Tibial artery (tissue), 4 donors: Measurements from ENCODE around the gene PPP1R12C.
"Not testable (repeated sequence)": the region's sequence is repeated elsewhere in the genome, so short reads cannot be mapped to it uniquely, and the experiment has no call there.

Source experiments
- DNase-seq, 2 donors: peaks; one replicate each; pipeline ENCODE4 v3.0.0-alpha.2; 2019
- H3K27ac ChIP-seq, 2 donors: fragments of 200-600 bp; sonication (generic) in 1 of 2; 1 replicate in 1 of 2; 2 replicates in 1 of 2; pipeline ENCODE4 v1.5.1; 2018 to 2019; ENCODE audit warnings: mild to moderate bottlenecking in 1 of 2
- H3K27me3 ChIP-seq, 2 donors: fragments of 200-600 bp; sonication (generic) in 1 of 2; one replicate each; pipeline versions ENCODE4 v1.5.1 to v1.6.0; 2016 to 2019
- H3K36me3 ChIP-seq, 3 donors: fragments of 200-600 bp; sonication (generic) in 2 of 3; one replicate each; pipeline ENCODE4 v1.5.1; 2016 to 2019; ENCODE audit warnings: mild to moderate bottlenecking in 2 of 3
- H3K4me1 ChIP-seq, 4 donors: fragments of 200-600 bp; sonication (generic) in 2 of 4; 1 replicate in 3 of 4; 2 replicates in 1 of 4; pipeline ENCODE4 v1.5.1; 2016 to 2019
- H3K4me3 ChIP-seq, 2 donors: fragments of 200-600 bp; sonication (generic) in 1 of 2; 1 replicate in 1 of 2; 2 replicates in 1 of 2; pipeline ENCODE4 v1.5.1; 2018 to 2019; ENCODE audit warnings: mild to moderate bottlenecking in 2 of 2
- H3K9me3 ChIP-seq, 3 donors: fragments of 200-600 bp; sonication (generic) in 1 of 3; one replicate each; pipeline ENCODE4 v1.5.1; 2016 to 2019
- CTCF ChIP-seq, 2 experiments: fragments of 200-600 bp in 1 of 2; fragments of 450-650 bp in 1 of 2; IDR thresholded peaks; one replicate each; pipeline ENCODE4 v1.5.1; 2017 to 2019; ENCODE audit warnings: antibody characterized with exemption in 2 of 2, mild to moderate bottlenecking in 1 of 2, moderate library complexity in 1 of 2
- intact Hi-C: fragments of 100-400 bp; cut with DNase I; formaldehyde crosslinking; loops from one replicate; pipeline ENCODE4 v1.15.0; 2023; ENCODE audit warnings: low total_unique reads

Gene PPP1R12C

GRCh38 chr19:55156202-55157063, 39.0 kb upstream of the PPP1R12C start:
- H3K27me3 ChIP-seq, result peaks cover 0 to 81% of the 10 kb centered on the region in 2 donors
- no peak for DNase-seq
- no peak overlapping the region for H3K4me3 ChIP-seq
- H3K36me3 ChIP-seq, result no peaks in the 10 kb centered on the region
- no peaks in the 10 kb centered on the region for H3K9me3 ChIP-seq
- no peak overlapping the region for H3K27ac ChIP-seq
- no peak for TF ChIP-seq CTCF (IDR thresholded peaks at IDR 0.05)
- peaks cover 0 to 13% (median 3%) of the 10 kb centered on the region in 4 donors for H3K4me1 ChIP-seq
- intact Hi-C loops, result no loop called here

- H3K4me3 ChIP-seq, H3K36me3 ChIP-seq, H3K27ac ChIP-seq, DNase-seq, intact Hi-C loops, H3K9me3 ChIP-seq: not testable (repeated sequence)
- peaks cover 0 to 80% of the 10 kb centered on the region in 2 donors for H3K27me3 ChIP-seq
- H3K4me1 ChIP-seq, result peaks cover 0 to 13% (median 3%) of the 10 kb centered on the region in 4 donors
These were observed 38.3 kb upstream of the PPP1R12C start for GRCh38 chr19:55155784-55156183.

DNA sequence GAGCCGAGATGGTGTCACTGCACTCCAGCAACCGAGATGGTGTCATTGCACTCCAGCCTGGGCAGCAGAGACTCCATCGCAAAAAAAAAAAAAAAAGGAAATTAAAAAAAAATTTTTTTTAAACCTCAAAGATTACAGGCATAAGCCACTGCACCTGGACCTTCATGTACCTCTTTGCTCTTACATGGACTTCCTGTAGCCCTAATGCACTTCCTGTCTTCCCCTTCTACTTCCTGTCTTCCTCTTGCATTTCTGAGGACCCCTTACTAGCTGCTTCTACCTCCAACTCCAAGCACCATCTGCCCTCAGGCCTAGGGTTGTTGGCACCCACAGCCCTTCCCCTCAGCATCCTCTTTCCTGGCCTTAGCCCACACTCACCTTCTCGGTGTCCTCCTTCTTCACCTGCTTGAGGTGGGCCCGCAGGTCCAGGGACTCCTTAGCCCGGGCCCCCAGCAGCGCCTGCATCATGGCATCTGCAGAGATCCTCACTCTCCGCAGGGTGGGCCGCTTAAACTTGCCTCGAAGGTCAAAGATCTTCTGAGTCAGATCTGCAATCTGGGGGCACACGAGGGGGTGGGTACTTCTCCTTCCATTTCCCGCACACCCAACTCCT, 36.3 kb upstream of the PPP1R12C start:
- DNase-seq, result no peak
- intact Hi-C loops, result no loop called here
- Histone ChIP-seq H3K4me3 (no peak overlapping the region), H3K9me3 (no peaks in the 10 kb centered on the region), H3K27me3 (peaks cover 0 to 76% of the 10 kb centered on the region in 2 donors), H3K36me3 (no peaks in the 10 kb centered on the region), H3K4me1 (peaks cover 0 to 13% (median 3%) of the 10 kb centered on the region in 4 donors), H3K27ac (no peak overlapping the region)
- no peak for TF ChIP-seq CTCF (IDR thresholded peaks at IDR 0.05)

DNA sequence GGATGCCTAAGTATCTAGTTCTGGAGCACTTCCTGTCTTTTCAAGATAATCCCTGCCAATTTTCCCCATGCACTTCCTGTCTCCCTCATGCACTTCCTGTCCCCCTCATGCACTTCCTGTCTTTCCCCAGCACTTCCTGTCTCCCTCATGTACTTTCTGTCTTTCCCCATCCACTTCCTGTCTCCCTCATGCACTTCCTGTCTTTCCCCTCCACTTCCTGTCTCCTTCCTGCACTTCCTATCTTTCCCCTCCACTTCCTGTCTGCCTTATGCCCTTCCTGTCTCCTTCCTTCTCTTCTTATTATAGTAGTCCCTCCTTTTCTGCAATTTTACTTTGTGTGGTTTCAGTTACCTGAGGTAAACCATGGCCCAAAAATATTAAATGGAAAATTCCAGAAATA, 34.6 kb upstream of the PPP1R12C start:
- no peak for DNase-seq
- Histone ChIP-seq H3K9me3 (no peaks in the 10 kb centered on the region), H3K27ac (no peak overlapping the region), H3K27me3 (peaks cover 0 to 76% of the 10 kb centered on the region in 2 donors), H3K4me3 (no peak overlapping the region), H3K36me3 (no peaks in the 10 kb centered on the region), H3K4me1 (peaks cover 0 to 12% (median 3%) of the 10 kb centered on the region in 4 donors)
- TF ChIP-seq CTCF (IDR thresholded peaks at IDR 0.05), result no peak
- intact Hi-C loops, result no loop called here

GRCh38 chr19:55149078-55150003, 31.9 kb upstream of the PPP1R12C start, which contains the start of gene TNNT1:
TSS of gene TNNT1 (minus strand) at chr19:55149206. CDS start at chr19:55147157, 2,049 bp downstream.
- Histone ChIP-seq H3K27me3 (peaks cover 7 to 79% of the 10 kb centered on the region in 2 donors), H3K9me3 (no peaks in the 10 kb centered on the region), H3K27ac (no peak within 1 kb of the TSS), H3K4me1 (peaks cover 0 to 13% (median 4%) of the 10 kb centered on the region in 4 donors), H3K36me3 (no peaks in the 10 kb centered on the region), H3K4me3 (no peak within 1 kb of the TSS)
- TF ChIP-seq CTCF (IDR thresholded peaks at IDR 0.05), result no peak
- DNase-seq, result no peak
- intact Hi-C loops, result loop anchor here (5.0 kb wide), 1 partner anchor 353 kb away; no protein-coding TSS in a partner anchor
